Measurements from ENCODE around the gene SSBP2. TPM values are rescaled to one million over a fixed set of nuclear protein-coding genes. Genes with fewer than 3 reads are reported as not detected.

Gene SSBP2
- total RNA-seq (ENCODE audit: low replicate concordance) = 85.2 and 102 TPM in 2 replicates
- long read RNA-seq, full-length matches to known transcripts = 390 of 455 reads
- long read RNA-seq, partial matches to known transcripts = 10 of 455 reads
- long read RNA-seq, other reads (novel, unspliced or antisense) = 55 of 455 reads

DNA sequence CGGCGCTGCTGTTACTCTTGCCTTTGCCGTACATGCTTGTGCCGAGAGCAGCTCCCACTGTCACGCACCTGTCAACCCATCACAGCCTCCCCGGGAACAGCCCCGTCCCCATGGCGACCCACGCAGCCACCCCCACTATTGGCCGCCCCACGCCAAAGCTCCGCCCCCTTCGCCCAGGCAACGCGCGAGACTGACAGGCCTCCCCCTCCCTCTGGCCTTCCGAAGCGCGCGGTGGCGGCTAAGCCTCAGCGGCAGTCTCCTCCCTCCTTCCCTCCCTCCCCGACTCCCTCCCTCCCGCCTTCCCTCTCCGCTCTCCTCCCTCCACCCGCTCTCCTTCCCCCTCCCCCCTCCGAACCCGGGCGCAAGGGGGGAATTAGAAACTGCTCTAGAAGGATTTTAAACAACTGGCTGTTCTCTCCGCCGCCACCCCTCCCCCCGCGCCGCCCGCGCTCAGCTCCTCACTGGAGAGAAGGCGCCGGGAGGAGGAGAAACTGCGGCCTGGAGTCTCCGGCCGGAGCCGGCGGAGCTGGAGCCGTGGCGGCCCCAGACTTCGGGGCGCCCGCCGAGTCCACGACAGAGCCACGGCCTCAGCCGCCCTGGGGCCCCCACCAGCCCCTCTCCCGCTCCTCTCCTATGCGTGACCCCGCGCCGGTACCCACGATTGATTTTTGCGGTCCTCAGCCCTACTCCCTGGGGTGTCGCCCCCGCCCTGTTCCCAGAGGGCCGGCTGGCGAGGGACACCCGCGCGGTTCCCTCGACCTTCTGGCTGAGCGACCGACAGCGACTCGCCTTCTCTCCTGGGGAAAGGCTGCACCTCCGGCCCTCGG lies at the start of gene SSBP2:
Gene SSBP2, minus strand, starts transcription at position 89 of the 827 bp plus-strand sequence. Its CDS starts 55 bp downstream, at position 34.
- Mint-ChIP-seq H3K9me3 (peaks cover 5% of the 10 kb centered on the region), H3K36me3 (peaks cover 2% of the 10 kb centered on the region), H3K27me3 (no peaks in the 10 kb centered on the region), H3K4me3 (peak within 1 kb of the TSS; percentile 93), H3K27ac (peak within 1 kb of the TSS; percentile 92), H3K4me1 (ENCODE audit: unreplicated experiment) (peaks cover 50% of the 10 kb centered on the region)
- TF ChIP-seq, protein P1, sequence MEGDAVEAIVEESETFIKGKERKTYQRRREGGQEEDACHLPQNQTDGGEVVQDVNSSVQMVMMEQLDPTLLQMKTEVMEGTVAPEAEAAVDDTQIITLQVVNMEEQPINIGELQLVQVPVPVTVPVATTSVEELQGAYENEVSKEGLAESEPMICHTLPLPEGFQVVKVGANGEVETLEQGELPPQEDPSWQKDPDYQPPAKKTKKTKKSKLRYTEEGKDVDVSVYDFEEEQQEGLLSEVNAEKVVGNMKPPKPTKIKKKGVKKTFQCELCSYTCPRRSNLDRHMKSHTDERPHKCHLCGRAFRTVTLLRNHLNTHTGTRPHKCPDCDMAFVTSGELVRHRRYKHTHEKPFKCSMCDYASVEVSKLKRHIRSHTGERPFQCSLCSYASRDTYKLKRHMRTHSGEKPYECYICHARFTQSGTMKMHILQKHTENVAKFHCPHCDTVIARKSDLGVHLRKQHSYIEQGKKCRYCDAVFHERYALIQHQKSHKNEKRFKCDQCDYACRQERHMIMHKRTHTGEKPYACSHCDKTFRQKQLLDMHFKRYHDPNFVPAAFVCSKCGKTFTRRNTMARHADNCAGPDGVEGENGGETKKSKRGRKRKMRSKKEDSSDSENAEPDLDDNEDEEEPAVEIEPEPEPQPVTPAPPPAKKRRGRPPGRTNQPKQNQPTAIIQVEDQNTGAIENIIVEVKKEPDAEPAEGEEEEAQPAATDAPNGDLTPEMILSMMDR (conservative IDR thresholded peaks at IDR 0.05) = peak; percentile 24
- DNase-seq (ENCODE audit: extremely low spot score, unreplicated experiment) = peak; percentile 99

DNA sequence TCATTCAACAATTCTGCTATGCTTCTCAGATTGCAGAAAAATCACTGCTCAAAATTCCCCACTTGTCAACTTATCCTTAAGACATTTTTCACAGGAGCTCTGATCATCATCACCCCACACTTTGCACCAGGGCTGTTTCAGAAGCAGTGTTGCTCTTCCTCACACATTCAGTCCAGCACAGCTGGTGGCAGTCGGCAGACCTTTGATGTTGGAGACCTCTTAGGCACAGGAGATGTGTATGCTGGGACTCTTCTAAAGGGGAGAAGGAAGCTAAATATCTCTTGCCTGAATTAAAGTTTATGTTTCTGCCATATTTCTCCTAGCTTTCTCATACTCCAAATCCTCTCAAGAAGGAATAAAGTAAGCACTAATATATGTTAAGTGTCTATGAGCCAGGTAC lies 44.8 kb upstream of the SSBP2 start:
- H3K4me3 Mint-ChIP-seq = no peak overlapping the region
- H3K27me3 Mint-ChIP-seq = no peaks in the 10 kb centered on the region
- TF ChIP-seq, protein P1 (conservative IDR thresholded peaks at IDR 0.05) = no peak
- DNase-seq (ENCODE audit: extremely low spot score, unreplicated experiment) = no peak
- H3K9me3 Mint-ChIP-seq = peaks cover 15% of the 10 kb centered on the region
- H3K27ac Mint-ChIP-seq = no peak overlapping the region
- no peaks in the 10 kb centered on the region for H3K36me3 Mint-ChIP-seq
- H3K4me1 Mint-ChIP-seq (ENCODE audit: unreplicated experiment) = peaks cover 33% of the 10 kb centered on the region

DNA sequence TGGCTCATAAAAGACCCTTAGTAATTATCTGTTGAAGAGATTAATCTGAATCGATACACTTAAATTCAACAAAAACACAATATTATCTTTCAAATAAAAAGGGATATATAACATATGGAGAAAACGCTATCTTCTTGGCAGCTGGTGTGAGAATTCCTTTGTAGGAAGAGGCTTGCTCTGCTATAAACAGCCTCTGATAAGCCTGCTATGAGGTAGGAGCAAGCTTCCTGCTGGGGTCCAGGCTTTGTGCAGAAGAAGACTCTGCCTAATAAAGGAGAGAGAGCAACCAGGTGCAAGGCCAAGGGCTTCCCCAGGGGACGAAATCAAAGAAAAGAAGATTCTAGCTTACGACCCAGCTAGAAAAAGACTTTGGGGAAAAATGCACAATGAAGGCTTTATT lies 43.3 kb upstream of the SSBP2 start:
- peaks cover 31% of the 10 kb centered on the region for H3K4me1 Mint-ChIP-seq (ENCODE audit: unreplicated experiment)
- H3K9me3 Mint-ChIP-seq = peaks cover 13% of the 10 kb centered on the region
- no peaks in the 10 kb centered on the region for H3K36me3 Mint-ChIP-seq
- H3K27ac Mint-ChIP-seq = no peak overlapping the region
- DNase-seq (ENCODE audit: extremely low spot score, unreplicated experiment) = no peak
- no peaks in the 10 kb centered on the region for H3K27me3 Mint-ChIP-seq
- TF ChIP-seq, protein P1 (conservative IDR thresholded peaks at IDR 0.05) = no peak
- H3K4me3 Mint-ChIP-seq = no peak overlapping the region

DNA sequence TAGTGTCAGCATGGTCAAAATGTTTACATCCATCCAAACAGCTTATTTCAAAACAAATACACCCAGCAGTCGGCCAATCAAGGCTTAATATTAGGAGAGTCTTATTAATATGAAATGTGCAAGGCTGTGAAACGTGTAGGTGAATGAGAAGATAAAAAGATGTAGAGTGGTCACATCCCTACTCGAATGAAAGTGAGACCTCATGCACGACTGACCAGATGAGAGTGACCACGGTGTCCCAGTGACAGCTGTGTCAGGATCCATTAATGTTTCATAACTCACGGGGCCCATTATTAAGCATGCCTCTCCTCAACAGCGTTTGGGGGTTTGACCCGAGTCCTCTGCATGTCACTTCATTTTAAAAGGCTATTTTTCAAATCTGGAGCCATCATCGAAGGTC lies 39.4 kb upstream of the SSBP2 start:
- peaks cover 27% of the 10 kb centered on the region for H3K4me1 Mint-ChIP-seq (ENCODE audit: unreplicated experiment)
- no peak for DNase-seq (ENCODE audit: extremely low spot score, unreplicated experiment)
- H3K9me3 Mint-ChIP-seq = peaks cover 4% of the 10 kb centered on the region
- no peaks in the 10 kb centered on the region for H3K36me3 Mint-ChIP-seq
- TF ChIP-seq, protein P1 (conservative IDR thresholded peaks at IDR 0.05) = no peak
- no peak overlapping the region for H3K4me3 Mint-ChIP-seq
- H3K27me3 Mint-ChIP-seq = no peaks in the 10 kb centered on the region
- no peak overlapping the region for H3K27ac Mint-ChIP-seq

DNA sequence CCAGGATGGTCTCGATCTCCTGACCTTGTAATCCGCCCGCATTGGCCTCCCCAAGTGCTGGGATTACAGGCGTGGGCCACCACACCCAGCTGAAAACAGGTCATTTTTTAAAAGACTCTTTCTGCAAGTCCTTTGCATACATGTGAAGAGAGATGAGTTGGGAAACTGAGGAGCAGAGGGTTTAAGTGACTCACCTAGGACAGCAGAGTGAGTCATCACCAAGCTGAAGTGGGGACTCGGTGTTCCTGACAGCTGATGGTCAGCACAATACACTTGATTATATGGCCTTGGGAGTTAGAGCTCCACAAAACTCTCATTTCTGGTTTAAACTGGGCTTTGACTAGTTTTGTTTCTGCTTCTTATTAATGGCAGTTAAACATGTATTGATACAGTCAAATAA lies 38.1 kb upstream of the SSBP2 start:
- peak overlapping the region; percentile 56 for H3K27ac Mint-ChIP-seq
- no peaks in the 10 kb centered on the region for H3K27me3 Mint-ChIP-seq
- H3K9me3 Mint-ChIP-seq = peaks cover 9% of the 10 kb centered on the region
- TF ChIP-seq, protein P1 (conservative IDR thresholded peaks at IDR 0.05) = no peak
- H3K4me3 Mint-ChIP-seq = no peak overlapping the region
- H3K36me3 Mint-ChIP-seq = peaks cover 3% of the 10 kb centered on the region
- no peak for DNase-seq (ENCODE audit: extremely low spot score, unreplicated experiment)
- H3K4me1 Mint-ChIP-seq (ENCODE audit: unreplicated experiment) = peaks cover 21% of the 10 kb centered on the region
